HK-2 (cell line): ENCODE data around the gene KCNQ5.

Experiments
- DNase-seq: peaks from one replicate; pipeline ENCODE4 v3.0.0-alpha.2; 2018; ENCODE audit not compliant: unreplicated experiment

KCNQ5 gene

GRCh38 chr6:73049971-73050594, 428.2 kb downstream of the KCNQ5 start:
- DNase-seq = no peak

DNA sequence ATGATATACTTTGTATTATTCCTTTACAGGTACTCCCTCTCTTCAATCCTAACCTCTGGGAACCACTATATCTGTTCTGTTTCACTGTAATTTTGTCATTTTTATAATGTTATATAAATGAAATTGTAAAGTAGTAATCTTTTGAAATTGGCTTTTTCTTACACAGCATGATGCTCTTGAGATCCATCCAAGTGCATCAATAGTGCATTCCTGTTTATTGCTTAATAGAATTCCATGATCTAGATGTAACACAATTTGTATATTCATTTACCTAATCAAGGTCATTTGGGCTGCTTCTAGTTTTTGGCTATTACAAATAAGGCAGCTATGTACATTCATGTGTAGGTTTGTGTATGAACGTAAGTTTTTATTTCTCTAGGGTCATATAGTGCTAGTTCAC, 428.8 kb downstream of the KCNQ5 start:
- no peak for DNase-seq

DNA sequence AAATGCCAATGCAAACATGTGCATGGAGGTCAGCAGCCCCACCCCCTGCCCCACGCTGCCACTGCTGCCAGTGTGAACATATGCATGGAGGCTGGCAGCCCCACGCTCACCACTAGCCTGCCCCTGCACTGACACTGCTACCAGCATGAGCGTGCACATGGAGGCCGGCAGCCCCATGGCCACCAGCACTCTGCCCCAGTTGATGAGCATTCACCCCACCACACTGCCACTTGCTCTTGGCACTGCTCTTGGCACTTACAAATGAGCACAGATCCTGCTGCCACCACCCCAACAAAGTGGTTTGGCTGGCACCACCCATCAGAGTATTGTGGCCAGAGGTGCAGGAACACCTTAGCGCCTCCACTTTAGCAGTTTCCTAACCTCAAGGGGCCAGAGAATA, 429.3 kb downstream of the KCNQ5 start:
- no peak for DNase-seq

DNA sequence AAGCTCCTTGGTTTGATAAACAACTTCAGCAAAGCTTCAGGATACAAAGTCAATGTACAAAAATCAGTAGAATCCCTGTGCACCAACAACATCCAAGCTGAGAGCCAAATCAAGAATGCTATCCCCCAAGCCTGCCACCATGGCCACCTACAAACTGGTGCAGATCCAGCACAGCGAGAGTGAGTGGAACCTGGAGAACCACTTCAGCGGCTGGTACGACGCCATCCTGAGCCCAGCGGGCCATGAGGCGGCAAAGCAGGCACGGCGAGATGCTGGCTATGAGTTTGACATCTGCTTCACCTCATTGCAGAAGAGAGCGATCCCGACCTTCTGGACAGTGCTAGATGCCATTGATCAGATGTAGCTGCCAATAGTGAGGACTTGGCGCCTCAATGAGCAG, 433.1 kb downstream of the KCNQ5 start:
- DNase-seq = no peak

DNA sequence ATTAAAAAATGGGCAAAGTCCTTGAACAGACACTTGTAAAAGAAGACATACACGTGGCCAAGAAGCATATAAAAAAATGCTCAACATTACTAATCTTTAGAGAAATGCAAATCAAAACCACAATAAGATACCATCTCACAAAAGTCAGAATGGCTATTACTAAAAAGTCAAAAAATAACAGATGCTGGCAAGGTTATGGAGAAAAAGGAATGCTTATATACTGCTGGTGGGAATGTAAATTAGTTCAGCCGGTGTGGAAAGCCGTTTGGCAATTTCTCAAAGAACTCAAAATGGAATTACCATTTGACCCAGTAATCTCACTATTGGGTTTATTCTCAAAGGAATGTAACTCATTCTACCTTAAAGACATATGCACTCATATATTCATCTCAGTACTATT, 436.9 kb downstream of the KCNQ5 start:
- DNase-seq = no peak

DNA sequence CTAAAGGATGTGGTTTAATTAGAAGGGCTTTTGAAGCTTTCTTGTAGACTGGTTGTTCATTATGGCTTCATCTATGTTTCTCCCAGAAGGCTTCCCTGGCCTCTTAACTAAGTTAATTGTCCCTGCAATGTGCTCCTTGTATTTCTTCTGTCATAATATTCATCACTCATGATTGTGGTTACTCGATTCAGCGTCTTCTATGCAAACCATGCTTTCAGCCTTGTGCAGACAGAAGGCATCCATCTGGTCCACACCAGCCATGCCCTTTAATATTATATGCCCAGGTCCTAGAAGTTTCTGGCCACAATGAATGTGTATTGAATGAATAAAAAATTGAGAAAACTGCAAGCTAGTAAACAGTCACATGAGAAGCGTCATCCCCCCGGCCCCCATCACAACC, 440.3 kb downstream of the KCNQ5 start:
- DNase-seq = no peak

DNA sequence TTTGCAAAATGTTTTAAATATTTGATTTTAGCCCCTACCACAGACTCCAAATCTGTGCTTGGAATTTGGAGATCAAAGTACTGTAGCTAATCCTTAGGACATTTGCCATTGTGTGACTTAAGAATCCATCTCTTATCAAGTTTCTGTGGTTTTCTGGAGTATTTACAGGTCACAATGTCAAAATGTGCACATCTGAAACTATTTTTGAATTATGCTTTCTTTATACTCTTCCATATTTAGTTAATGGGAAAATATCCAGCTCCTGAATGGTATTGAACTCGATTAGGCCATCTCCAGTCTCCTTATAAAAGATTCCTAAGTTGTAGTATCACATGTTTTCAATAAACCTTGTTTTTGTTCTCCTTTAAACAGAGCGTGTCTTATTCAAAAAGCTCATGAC, 441.0 kb downstream of the KCNQ5 start:
- no peak for DNase-seq

- no peak for DNase-seq
These were observed 442.4 kb downstream of the KCNQ5 start for GRCh38 chr6:73064266-73064665.

DNA sequence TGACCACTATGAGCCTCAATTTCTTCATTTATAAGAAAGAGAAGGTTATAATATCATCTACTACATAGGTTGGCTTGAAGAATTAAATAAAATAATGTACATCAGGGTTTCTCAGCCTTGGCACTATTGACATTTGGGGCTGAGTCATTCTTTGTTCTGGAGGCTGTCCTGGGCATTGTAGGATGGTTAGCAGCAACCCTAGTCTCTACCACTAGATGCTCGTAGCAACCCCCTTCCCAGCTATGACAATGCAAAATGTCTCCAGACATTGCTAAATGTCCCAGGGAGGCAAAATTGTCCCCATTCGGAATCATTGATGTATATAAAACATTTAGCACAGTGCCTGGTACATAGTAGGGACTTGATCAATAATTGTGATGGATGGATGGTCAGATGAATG, 451.4 kb downstream of the KCNQ5 start:
- no peak for DNase-seq

DNA sequence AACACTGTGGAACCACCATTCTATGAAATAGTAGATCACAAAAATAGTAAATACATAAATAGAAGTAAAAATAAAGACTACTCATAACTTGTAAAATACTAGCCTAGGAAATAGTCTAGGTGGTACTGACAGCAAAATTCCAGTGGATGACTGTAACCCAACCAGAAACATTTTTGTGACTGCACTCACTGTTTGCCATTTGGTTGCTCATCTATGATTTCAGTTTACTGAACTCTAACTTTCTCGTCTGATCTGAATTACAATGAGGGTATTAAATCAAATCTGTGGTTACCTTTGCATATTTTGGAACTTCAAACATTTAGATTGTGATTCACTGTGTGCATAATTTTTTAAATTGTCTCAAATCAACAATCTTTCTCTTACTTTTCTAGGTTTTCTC, 452.3 kb downstream of the KCNQ5 start:
- DNase-seq = no peak

DNA sequence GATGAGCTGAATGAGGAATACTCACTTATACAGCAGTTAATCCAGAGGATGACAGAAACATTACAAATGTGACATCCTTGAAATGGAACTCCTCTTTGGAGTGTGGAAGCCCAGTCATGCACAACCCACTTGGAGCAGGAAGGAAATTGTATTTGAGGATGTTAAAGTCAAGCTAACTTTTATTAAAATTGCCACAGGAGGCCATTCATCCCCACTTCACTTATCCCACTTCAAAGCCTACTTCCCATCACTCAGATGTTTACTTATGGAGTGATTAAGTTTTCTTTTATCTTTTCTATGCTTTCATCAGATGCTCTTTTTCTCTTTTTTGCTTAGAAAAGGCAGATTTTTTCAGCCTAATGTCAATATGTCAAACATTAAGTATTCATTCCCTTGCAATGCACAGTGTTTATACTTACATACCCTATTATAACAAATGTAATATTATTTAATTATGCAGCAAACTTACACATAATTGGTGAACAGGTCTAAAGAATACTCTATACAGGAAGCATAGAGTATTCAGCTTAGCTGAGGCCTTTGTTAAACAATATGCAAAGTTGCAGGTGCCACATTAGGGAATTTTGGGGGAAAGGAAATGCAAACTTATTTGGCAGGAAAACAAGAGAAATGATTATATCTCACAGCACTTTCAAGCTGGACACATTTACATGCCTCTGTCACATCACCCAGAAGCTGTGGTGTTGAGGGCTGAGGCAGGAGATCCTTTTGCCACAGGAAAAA, 454.5 kb downstream of the KCNQ5 start:
- DNase-seq = no peak

GRCh38 chr6:73078333-73078862, 456.5 kb downstream of the KCNQ5 start:
- DNase-seq = no peak

- no peak for DNase-seq
These were observed 457.2 kb downstream of the KCNQ5 start for GRCh38 chr6:73078908-73079610.

GRCh38 chr6:73079611-73079955, 457.7 kb downstream of the KCNQ5 start:
- no peak for DNase-seq

DNA sequence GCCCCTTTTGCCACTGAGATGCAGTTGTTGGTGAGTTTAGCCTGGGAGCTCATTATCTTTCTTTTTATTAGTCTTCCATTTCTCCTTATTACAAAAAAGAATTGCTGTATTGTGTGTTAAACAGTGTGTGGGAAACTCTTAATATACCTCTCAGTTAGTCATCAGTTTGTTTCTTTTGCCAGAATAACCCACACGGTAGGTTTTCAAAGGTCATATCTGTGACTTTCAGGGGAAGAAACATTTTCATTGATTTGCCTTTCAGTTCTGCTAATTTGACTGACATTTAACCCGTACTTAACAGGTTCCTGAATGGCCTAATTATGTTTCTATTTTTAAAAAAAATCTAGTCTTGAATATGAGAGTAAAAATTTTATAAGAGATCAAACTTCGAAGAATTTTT, 458.1 kb downstream of the KCNQ5 start:
- DNase-seq = no peak

DNA sequence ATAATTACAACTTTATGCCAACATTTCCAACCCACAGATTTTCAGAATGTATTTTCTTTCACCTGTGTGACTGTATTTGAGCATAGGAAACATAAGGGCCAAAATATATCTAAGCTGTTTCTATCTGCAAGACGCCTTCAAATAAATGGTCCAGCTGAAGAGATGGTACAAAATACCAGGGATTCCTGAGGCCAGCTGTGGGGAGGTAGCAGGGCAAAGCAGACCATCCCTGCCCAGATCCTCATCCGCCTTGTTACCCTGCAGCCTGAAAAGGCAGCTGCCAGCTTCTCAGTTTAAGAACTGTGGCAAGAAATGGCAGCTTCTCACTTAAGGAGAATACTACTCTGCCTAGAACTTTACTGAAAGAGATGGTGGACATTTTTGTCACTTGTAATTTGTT, 460.1 kb downstream of the KCNQ5 start:
- DNase-seq = no peak

- no peak for DNase-seq
These were observed 462.0 kb downstream of the KCNQ5 start for GRCh38 chr6:73083886-73084285.

GRCh38 chr6:73085443-73085871, 463.6 kb downstream of the KCNQ5 start:
- DNase-seq = no peak

DNA sequence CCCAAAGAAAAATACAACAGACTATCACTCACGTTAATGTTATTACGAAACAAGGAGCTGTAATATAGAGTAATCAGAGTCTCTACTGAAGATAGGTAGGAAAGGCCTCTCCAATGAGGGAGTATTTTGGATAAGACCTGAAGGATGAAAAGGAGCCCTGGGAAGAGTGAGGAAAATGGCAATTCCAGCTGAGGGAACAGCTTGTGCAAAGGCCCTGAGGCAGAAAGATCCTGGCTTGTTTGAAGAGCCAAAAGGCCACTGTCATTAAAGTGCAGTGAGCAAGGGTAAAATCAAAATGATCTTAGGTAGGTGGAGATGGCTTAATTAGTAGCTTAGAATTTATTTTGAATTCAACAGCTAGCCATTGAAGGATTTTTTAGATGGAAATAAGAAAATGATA, 464.9 kb downstream of the KCNQ5 start:
- DNase-seq = no peak

DNA sequence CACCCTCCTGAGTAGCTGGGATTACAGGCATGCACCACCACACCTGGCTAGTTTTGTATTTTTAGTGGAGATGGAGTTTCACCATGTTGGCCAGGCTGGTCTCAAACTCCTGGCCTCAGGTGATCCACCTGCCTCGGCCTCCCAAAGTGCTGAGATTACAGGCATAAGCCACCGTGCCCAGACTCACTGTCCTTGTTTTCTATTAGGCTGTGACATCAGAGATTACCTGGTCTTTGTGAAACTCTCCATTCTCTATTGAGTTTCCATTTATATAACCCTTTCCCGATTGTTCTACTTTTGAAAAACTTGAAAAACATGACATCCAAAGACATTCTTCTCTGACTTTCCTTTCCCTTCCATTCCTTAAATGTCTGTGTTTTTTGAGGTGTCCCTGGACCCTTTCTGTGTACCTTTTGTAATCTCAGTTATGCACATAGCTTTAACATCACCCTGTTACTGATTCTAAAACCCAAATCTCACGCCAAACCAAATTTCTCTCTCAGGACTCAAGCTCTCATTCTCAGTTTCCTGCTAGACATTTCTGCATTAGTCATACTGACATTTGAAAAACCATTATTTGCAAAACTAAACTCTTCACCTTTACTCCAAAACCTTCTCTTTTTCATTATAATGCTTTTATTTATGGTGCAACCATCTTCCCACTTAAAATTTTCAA, 466.4 kb downstream of the KCNQ5 start:
- DNase-seq = no peak

DNA sequence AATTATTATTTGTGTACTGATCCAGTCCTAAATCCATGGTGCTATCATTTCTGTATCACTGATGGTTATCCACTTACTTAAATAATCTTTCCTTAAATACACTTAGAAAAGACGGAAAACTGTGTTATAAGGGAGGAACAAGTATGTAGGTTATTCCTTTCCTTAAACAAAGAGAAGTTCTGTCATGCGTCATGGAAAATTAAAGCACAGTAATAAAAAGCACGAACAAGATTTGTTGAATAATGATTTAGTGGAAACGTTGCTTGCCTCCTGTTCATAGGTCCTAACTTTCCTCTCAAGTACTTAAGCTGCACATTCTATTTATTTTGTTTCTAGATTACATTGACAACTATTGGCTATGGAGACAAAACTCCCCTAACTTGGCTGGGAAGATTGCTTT, 483.1 kb downstream of the KCNQ5 start:
- no peak for DNase-seq

- no peak for DNase-seq
These were observed 485.2 kb downstream of the KCNQ5 start for GRCh38 chr6:73107016-73107415.
